Astrocyte of the cerebellum (primary cell): ENCODE data around the gene TMEM218.

Source experiments
- DNase-seq: peaks from one replicate; pipeline ENCODE4 v3.0.0-alpha.2; 2011; ENCODE audit warnings: low read depth
- H3K4me3 ChIP-seq: 2 replicates; pipeline ENCODE4 v1.5.1; 2011; ENCODE audit warnings: mild to moderate bottlenecking, low read depth, low read length, moderate library complexity
- CTCF ChIP-seq: IDR thresholded peaks from 2 replicates; pipeline ENCODE4 v1.5.1; 2012; ENCODE audit warnings: low read length, low read depth, moderate library complexity, mild to moderate bottlenecking; ENCODE audit errors: missing control alignments
- in situ Hi-C: cut with HindIII; loops from 2 replicates; pipeline ENCODE4 v1.10.0; 2017; ENCODE audit warnings: low sequenced_read_pairs

Gene TMEM218

GRCh38 chr11:125088576-125089455, 22.6 kb downstream of the TMEM218 start:
- DNase-seq: no peak
- TF ChIP-seq CTCF: no peak
- in situ Hi-C loops: no loop called here
- H3K4me3 ChIP-seq: no peak overlapping the region

DNA sequence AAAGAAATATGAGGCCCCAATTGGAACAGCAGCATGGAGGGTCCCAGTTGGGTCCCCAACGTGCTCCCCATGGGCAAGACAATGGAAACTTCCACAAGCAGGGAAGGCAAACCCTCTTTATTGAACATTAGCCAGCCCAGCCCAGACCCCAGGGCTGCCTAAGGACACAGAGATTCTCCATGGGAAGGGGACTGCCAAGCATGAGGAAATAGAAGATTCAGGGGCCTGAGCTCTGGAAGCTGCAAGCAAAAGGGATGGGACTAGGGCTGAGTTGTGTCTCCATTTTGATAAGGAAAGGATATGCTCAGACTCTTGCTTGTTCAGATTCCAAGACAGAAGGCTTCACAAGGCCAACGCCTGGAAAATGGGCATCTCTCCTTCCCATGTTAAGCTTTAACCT, 23.3 kb downstream of the TMEM218 start:
- DNase-seq: no peak
- no peak overlapping the region for H3K4me3 ChIP-seq
- in situ Hi-C loops: no loop called here
- no peak for TF ChIP-seq CTCF

DNA sequence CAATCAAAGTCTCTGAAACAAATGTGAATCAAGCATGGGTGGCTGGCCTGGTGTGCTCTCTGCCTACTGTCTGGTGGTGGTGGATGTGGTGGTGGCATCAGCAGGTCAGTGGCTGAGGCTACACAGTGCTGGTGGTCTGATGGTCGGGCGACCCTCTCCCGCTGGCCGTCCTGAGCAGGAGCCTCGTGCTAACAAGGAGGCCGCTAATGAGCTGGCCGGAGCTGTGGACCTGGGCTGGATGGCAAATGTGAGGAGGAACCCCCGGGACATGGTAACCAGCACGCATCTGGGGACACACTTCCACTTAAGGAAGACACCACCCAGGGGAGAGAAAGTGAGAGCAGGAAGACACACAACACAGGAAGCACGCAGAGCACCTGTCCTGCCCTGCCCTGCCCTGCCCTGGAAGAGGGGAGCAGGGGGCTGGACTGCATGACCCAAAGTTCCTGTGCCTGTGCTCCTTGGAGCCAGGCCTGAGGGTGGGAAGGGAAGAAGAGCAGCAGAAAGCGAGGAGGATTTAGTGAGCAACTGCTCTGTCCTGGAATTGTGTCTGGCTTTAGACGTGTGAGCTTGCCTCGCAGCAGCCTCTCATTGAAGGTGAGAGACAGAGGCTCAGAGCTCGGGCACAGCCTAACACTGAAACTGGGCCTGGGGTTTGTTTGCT, 24.7 kb downstream of the TMEM218 start:
- in situ Hi-C loops: no loop called here
- no peak overlapping the region for H3K4me3 ChIP-seq
- DNase-seq: no peak
- TF ChIP-seq CTCF: no peak

GRCh38 chr11:125085301-125086081, 25.9 kb downstream of the TMEM218 start:
- TF ChIP-seq CTCF: no peak
- in situ Hi-C loops: no loop called here
- H3K4me3 ChIP-seq: no peak overlapping the region
- no peak for DNase-seq

DNA sequence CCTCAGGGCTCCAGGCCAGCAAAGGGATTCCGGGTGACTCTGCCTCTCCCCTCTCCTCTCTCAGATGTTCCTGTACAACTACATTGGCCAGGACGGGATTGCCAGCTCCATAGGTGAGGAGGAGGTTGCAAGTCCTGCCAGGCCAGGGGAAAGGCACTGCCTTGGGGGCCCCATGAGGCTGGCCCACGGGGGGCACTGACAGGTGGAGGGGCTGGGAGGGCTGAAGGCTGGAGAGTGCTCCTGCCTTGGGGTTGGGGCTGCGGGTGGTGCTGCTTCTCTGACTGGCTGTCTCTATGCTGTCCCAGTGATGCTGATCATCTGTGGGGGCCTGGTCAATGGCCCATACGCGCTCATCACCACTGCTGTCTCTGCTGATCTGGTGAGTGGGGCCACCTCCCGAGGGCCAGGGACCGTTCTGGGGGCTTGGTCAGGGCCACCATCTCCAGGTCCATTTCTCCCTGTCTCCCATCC, 26.6 kb downstream of the TMEM218 start:
- no peak for TF ChIP-seq CTCF
- no peak overlapping the region for H3K4me3 ChIP-seq
- in situ Hi-C loops: no loop called here
- DNase-seq: no peak

- H3K4me3 ChIP-seq: no peak overlapping the region
- in situ Hi-C loops: no loop called here
- no peak for DNase-seq
- no peak for TF ChIP-seq CTCF
These were observed 27.4 kb downstream of the TMEM218 start for GRCh38 chr11:125084057-125084416.
